Amygdala (tissue), 56 donors: ENCODE data around the gene PAQR8.
A peak's percentile ranks its signal among the peaks of the same experiment; 100 is the strongest.
"Not testable (repeated sequence)": the region's sequence is repeated elsewhere in the genome, so short reads cannot be mapped to it uniquely, and the experiment has no call there.

ENCODE experiments used
- DNase-seq, 56 donors: peaks; one replicate each; lab custom pipeline; 2025; lab: John Stamatoyannopoulos, UW

Gene PAQR8

DNA sequence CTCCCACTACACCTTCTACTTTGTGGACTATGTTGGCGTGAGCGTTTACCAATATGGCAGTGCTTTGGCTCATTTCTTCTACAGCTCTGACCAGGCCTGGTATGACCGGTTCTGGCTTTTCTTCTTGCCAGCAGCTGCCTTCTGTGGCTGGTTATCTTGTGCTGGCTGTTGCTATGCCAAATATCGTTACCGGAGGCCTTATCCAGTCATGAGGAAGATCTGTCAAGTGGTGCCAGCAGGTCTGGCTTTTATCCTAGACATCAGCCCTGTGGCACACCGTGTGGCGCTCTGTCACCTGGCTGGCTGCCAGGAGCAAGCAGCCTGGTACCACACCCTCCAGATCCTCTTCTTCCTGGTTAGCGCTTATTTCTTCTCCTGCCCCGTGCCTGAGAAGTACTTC, 41.7 kb downstream of the PAQR8 start:
- DNase-seq, result peak in 2 of 56 donors; percentile 7 to 18

DNA sequence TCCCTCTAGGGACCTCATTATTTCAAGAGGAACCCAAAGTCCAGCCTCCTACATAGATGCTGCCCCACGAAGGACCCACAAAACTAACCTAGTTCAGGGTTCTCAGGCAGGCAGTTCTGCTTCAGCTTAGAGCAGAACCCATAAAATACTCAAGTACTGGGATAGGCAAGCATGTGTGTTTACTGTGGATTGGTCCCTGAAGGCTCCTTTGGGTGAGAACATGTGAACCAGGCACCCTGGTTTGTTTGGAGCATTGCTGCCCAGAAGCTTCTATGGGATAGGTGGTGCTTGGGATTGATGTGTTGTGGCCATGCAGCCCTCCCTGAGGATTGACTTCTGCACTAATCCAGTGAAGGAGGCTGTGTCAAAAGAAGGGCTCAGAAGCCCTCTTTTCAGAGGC, 43.3 kb downstream of the PAQR8 start:
- DNase-seq, result no peak

DNA sequence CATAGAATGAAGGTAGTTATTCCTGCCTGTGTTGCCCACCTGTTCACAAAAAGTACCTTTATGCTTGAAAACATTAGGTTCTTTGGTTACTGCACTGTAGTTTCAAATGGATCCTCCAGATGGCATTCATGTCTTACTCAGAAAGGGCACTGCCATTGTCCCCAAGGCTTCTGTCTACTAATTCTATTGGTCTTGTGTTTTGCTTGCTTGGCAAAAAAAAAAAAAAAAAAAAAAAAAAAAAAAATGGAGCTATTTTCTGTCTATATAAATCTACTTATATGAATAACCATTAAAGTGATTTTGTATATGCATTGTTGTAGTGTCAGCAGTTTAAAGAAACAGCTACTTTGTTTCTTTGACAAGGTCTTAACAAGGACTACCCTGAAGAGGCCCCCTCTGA, 45.5 kb downstream of the PAQR8 start:
- DNase-seq, result no peak

DNA sequence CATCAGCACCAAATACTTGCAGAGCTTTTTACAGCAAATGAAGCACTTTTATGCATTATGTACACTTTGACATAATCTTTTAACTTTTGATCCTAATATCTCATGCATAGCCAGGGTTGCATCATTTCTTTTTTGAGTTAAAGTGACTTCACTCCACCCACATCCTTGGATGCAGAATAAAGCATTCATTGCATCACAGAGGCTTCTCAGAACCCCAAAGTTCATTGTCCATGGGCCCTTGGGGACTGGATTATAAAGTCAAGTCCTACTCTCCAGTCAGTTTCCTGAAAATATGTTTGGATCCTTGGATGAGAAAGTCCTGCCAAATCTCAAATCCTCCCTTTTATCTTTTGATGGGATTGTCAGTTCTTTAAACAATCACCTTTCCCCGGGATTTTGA, 47.5 kb downstream of the PAQR8 start:
- DNase-seq, result no peak

DNA sequence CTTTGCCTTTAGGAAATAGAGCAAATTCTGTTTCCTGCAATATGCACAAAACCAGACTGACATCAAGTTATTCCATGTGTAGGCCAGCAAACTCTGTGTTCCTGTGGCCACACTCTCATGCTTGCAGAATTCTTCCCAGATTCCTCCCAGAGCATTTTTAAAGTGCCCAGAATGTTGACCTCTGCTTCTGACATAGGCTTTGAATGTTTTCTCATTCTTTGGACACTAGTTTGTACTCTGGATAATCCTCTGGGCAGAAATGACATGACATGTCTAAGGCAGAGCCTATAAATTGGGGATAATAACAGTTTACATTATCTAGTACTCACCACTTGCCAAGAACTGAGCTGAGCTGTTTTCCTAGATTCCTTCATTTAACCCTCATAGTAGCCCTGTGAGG, 49.0 kb downstream of the PAQR8 start:
- no peak for DNase-seq

DNA sequence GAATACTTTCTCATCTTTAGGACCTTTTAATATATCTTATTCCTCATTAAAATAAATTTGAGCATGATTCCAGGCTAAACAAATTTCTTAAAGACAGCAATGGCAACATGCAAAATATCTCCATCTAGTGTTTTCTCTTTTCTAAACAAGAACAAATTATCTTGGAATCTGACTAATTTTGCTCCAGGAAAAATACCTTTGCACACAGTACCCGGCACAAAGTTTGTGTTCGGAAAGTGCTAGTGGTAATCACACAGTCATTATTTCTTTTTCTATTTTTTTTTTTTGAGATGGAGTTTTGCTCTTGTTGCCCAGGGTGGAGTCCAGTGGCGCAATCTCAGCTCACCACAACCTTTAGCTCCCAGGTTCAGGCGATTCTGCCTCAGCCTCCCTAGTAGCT, 50.0 kb downstream of the PAQR8 start:
- DNase-seq, result no peak

DNA sequence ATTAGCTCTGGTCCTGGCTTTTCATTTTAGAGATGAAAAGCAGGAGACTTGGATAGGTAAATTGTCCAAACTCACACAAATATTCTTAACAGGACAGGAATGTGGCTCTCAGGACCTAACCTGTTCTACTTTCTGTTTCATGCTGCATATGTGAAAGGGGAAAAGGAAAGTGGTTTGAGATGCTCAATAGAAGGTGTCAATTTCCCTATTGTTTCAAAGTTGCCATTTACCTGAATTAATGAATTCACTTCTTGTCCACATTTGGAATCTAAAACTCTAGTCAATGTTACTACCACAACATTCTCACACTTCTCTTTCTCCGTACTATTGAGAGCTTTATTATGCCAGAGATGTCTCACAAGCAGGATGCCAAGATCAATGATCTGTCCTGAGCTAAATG, 53.4 kb downstream of the PAQR8 start:
- no peak for DNase-seq

DNA sequence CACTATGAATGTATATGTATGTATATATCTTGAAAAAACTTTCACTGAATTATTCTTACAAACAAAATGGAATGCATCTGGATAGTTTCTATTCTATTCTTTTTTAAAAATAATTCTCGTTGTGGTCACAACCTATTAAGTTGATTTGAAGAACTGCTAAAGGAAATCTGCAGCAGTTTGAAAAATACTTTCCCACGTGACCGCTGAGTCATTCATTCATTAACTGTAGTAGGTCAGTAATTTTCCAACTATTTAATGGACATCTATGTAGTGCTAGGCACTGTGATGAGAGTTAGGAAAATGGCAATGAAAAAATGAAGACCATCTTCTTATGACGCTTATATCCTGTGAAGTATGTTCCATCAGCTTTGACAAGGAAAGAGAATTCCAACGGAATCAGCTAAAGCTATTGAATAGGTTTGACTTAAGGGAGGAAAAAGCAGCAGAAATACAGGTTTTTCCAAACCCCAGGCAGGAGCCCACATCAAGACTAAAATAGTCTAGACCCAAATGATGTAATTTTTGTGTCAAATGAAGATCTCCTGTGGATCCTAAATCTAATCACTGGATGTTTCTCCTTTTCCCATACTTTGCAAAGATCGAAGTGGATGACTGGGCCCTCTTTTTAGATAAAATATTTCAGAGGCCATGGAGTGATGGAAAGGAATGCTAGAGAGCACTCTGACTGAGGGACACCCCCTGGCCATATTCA, 54.1 kb downstream of the PAQR8 start:
- DNase-seq, result no peak

DNA sequence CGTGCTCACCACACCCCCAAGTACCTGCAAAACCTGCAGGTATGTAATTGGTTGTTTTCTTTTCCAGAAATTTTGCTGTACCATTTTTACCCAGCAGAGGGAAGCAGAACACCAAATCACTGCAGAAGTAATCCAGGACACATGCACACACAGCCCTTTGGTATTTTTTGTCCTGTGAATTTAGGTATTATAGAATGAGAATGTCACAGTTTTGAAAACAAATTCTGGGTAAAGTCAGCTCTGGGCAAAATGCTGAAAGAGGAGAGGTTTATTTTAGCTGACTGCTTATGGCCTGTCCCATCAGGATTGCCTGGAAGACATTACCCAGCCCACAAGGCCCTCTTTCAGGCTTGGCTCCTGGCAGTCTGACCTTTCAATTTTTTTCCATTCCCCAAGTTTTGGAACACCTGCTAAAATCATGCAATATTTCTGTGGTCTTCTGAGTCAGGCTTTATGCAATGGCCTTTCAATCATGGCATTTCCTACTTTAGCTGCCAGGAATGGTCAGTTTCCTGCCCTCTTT, 54.7 kb downstream of the PAQR8 start:
- DNase-seq, result peak in 3 of 56 donors; percentile 8 to 57 (median 41)

DNA sequence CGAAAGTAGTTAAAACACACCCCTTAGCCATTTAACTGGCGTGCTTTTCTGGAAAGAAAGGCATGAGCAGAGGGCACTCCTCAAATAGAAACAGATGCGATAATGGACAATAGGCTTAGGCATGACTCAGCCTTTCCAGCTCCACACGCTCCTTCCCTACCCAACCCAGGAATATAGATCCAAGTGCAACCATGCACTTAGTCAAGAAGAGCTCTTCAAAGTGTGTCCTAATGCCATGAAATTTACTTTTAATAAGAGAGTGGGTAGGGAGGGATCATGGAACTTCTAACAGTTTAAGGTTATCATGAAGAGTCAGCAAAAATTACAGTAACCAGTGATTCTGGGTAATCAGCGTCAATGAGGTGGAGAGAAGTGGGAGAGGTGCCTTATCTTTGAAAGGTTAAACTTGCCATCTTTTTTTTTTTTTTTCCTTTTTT, 55.7 kb downstream of the PAQR8 start:
- DNase-seq, result no peak

DNA sequence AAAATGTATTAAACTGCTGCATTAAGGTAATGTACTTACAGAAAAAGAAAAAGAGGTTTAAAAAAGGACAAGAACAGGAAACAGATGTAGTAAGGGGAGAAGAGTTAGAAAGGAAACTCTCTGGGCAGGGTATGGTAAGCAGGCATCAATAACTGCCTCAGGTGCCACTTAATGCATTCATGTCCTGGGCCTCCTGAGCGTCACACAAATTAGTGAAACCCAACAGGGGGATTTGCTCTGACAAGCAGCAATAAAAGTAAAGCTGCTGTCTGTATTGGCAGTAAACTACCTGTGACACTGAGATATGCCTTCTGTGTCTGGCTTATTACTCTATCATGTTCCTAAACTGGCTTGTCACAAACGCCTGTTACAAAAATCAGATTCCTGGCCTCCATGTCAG, 56.7 kb downstream of the PAQR8 start:
- no peak for DNase-seq

DNA sequence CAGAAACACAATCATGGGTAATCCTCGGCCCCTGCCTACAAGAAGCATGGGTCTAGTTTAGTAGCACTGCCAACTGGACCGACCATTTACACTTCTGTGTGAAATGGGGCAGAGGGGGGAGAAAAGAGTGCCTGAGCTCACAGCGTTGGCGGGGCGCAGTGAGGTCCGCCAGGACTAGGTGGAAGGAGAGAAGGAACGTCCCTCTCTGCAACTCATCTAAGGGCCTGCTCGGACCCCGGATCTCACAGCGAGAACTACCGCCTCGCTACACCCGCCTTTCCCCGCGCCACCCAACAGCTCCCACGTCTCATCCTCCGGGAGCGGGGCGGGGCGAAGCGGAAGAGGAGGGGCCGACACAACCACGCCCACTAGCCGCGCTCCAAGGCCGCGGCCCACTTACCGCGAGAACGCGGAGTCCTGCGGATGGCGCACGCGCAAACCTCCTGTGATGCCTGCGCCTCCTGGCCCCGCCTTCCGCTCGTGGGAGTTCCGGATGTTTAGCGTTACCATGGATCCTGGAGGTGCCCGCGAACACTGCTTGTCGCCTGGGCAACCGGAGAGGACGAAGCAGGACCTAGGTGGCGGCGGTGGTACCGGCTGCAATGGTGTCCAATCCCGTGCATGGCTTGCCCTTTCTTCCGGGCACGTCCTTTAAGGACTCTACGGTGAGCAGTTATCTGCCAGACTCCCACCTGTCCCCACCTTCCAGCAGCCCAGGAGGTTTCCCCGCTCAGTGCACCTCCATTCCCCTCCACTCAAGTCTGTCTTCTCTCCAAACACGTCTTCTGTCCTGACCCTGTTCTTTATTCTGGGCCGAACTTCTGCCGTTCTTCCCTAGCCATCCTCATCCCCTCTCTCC, 58.1 kb downstream of the PAQR8 start, which contains the start of gene EFHC1:
Gene EFHC1, plus strand, starts transcription at position 534 of the 859 bp plus-strand sequence. Its CDS starts 69 bp downstream, at position 603.
- DNase-seq, result peak; percentile 75 to 99 (median 96)

DNA sequence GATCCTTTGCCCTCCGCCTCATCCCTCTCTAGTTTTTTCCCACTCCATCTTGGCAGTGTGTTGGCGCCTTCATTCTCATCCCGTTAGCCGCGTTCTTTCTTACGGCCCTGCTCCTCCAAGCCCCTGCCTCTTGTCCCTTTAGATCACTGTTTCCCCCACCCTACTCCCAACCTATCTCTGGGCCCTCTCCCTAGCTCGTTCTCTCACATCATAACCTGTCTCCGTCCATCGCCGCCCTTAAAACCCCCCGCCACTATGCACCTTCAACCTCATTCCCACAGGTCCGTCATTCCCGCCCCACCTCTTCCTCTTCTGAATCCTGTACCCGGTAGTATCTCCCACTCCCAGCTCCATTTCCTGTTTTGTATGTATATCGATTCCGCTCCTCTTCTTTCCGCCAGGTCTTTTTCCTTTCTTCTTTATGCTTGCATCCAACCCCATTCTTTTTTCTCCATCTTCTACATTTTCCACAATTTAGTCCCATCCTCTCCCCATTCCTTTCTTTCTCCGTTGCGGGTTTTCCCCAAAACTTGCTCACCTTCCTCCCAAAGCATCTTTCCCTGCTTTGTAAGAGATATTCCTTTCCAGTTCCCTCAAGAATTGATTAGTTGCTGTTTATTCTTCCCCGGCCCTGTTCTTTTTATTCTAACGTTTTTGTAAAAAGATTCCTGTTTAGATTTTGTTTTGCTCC, 58.9 kb downstream of the PAQR8 start:
- peak in 20 of 56 donors; percentile 12 to 69 (median 32) for DNase-seq

DNA sequence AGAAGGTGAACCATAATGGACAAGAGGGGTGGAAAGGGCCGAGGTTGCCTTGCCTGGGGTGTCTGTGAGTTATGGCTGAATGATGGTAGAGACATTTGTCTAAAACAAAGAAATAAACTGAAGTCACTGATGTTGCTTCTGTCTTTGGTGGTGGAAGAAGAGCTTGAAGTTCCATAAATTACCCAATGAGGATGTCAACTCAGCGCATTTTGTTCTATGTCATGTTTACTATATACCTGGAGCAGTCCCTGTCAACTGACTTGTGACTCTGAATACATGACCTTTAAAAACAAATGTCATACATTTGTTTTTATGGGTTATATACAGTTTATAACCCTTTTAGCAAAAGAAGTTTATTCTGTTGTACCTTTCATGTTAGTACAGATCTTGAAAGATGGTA, 60.2 kb downstream of the PAQR8 start:
- DNase-seq, result no peak

DNA sequence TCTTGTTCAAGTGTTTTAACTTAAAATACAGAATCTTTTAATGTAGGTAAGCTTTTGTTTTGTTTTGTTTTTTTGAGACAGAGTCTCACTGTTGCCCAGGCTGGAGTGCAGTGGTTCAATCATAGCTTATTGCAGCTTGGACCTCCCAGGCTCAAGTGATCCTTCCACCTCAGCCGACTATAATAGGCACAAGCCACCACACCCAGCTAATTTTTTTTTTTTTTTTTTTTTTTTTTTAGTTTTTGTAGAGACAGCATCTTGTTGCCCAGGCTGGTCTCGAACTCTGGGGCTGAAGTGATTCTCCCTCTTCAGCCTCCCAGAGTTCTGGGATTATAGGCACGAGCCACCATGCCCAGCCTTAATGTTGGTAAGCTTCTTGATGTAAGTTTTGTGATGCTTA, 61.5 kb downstream of the PAQR8 start:
- no peak for DNase-seq

DNA sequence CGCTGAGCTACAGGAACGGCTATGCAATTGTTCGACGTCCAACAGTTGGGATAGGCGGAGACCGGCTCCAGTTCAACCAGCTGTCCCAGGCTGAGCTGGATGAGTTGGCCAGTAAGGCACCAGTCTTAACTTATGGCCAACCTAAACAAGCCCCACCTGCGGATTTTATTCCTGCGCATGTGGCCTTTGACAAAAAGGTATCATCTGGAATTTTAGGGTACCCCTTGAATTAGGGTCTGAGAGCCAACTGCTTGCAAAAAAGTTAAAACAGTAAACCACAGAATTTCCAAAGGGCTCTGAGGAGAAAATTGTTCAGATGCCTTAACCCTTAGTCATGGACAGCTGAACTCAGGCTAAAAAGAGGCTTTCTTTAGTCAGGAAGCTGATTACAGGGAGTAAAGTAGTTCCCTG, 62.0 kb downstream of the PAQR8 start:
- no peak for DNase-seq

DNA sequence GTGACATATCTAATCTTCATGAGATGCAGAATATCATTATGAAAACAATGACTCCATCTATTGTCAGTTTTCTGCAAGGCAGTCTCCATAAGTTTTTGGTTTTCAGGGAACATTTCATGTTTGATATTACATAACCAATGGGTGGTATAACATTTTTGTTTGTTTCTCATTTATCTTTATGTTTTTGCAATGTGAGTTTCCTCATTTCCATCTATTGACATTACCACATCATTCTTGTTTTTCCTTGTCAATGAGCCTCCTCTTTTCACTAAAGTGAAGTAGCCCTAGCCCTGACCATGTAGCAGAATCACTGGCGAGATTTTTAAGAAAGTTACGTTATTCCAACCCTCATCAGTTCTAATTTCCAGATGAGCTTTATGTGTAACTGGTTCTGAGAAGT, 62.6 kb downstream of the PAQR8 start:
- DNase-seq, result no peak

DNA sequence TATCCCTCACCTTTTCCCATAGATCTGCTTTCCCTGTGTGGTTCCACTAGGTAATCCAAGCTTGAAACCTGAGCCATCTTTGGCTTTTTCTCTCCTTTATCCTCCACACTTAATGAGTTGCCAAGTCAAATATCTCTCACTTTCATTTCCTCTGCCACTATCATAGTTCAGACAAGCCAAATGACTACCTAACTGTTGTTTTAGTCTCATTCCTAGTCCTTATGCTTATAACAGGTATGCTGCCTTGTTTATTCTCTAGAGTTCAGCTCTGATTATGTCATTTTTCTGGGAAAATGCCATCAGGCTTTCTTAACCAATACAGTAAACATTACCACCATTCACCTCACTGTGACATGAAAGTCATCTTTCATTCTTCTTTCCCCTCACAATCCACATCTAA, 64.7 kb downstream of the PAQR8 start:
- no peak for DNase-seq

DNA sequence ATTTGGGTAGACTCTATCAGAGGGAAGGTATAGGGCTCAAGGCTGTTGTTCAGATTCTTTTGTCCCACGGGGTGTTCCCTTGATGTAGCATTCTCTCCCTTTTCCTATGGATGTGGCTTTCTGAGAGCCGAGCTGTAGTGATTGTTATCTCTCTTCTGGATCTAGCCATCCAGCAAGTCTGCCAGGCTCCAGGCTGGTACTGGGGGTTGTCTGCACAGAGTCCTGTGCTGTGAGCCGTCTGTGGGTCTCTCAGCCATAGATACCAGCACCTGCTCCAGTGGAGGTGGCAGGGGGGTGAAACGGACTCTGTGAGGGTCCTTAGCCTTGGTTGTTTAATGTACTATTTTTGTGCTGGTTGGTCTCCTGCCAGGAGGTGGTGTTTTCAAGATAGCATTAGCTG, 71.3 kb downstream of the PAQR8 start:
- not testable (repeated sequence) for DNase-seq

DNA sequence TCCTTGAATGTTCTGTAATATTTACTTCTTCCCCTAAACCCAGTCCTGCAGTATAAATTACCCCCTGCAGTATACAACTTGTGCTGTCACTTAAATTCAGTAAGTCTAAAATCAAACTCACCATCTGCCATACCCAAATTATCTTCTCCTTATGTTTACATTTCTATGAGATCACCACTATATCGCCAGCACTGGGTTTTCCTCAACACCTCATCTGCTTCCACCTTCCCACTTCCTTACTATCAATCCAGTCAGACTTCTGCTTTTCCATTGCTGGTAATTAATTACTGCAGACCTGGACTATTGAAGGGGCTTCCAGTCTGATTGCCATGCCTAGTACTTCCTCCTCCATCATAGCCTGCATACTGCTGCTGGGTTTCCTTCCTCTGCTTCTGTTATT, 73.4 kb downstream of the PAQR8 start:
- DNase-seq, result no peak

DNA sequence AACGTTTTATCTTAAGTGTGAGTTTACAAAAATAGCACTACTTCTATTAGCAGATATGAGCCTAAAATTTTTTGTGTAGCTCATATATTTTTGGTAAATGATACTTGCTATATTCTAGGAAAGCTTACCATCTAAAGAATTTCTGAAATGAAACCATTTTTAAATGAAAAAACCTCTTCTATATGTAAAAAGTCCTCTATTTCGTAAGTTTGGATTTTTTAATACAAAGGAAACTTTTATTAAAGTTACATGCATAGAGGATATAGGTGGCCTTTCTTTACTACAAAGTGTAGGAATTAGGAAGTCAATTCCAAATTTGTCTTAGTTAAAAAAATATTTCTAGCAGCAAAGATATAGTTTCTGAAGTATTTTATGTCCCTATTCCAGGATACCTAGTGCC, 77.0 kb downstream of the PAQR8 start:
- no peak for DNase-seq
